ENCODE measurements around the gene NTM. TPM values are rescaled to one million over a fixed set of nuclear protein-coding genes. Genes with fewer than 3 reads are reported as not detected.

NTM gene
- total and polyA plus RNA-seq, 12 donors = 0.26 to 11.5 (median 4.0) TPM

DNA sequence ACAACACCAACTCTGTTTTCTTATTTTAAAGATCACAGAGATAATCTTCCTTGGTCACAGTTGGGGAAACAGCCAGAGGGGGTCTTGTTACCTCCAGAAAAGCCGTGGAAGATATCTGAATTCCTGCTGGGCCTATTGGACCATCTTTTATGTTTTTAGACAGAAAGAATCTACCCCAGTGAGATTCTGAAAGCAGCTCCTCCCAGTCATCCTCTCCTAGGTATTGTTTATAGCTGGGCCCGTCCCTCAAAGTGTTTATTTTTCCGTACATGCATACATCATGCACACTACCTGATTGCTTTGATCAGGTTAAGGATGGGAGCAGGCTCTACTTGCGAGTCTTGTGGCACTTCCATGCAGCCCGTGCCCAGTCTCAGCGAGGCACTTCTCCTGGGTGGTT is 742.4 kb downstream of the NTM start:
- intact Hi-C loops (cut with DNase I) = no loop called here
- Histone ChIP-seq H3K27ac (no peak overlapping the region), H3K9me3 (replicated peaks in 1 of 3) (no peaks in the 10 kb centered on the region), H3K4me3 (no peak overlapping the region), H3K36me3 (replicated peaks in 1 of 2) (no peaks in the 10 kb centered on the region), H3K27me3 (no peaks in the 10 kb centered on the region), H3K4me1 (replicated peaks in 1 of 2) (no peaks in the 10 kb centered on the region)
- TF ChIP-seq POLR2A (IDR thresholded peaks at IDR 0.05) = no peak
- TF ChIP-seq, protein P1, sequence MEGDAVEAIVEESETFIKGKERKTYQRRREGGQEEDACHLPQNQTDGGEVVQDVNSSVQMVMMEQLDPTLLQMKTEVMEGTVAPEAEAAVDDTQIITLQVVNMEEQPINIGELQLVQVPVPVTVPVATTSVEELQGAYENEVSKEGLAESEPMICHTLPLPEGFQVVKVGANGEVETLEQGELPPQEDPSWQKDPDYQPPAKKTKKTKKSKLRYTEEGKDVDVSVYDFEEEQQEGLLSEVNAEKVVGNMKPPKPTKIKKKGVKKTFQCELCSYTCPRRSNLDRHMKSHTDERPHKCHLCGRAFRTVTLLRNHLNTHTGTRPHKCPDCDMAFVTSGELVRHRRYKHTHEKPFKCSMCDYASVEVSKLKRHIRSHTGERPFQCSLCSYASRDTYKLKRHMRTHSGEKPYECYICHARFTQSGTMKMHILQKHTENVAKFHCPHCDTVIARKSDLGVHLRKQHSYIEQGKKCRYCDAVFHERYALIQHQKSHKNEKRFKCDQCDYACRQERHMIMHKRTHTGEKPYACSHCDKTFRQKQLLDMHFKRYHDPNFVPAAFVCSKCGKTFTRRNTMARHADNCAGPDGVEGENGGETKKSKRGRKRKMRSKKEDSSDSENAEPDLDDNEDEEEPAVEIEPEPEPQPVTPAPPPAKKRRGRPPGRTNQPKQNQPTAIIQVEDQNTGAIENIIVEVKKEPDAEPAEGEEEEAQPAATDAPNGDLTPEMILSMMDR (IDR thresholded peaks at IDR 0.05) = no peak
- no peak for DNase-seq
- 83 to 90% (median 87%) methylated on average over 6 of the region's 6 CpGs for WGBS, 4 donors

DNA sequence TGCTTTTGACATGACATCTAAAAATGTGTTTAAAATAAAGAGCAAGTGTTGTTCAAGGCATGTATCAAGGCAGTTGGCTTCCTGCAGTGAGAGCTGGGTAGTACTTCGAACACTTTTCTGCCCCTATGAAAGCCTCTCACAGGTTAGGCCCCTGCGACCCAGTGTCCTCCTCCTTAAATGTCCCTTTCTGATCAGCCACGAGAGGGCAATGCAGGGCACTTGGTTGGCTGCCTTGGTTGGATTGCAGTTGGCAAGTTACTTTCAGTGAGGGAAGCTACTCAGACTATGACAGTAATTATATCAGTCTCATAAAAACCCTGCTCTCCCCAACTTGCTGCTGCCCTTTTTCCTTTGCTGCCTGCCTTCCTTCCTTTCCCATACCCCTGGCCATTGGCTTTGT is 743.8 kb downstream of the NTM start:
- H3K27me3 ChIP-seq = no peaks in the 10 kb centered on the region
- H3K4me3 ChIP-seq = no peak overlapping the region
- no peaks in the 10 kb centered on the region for H3K9me3 ChIP-seq (replicated peaks in 1 of 3)
- intact Hi-C loops (cut with DNase I) = no loop called here
- H3K36me3 ChIP-seq (replicated peaks in 1 of 2) = no peaks in the 10 kb centered on the region
- H3K27ac ChIP-seq = no peak overlapping the region
- DNase-seq = peak; percentile 17 to 69 (median 42)
- WGBS, 4 donors = 33 to 40% (median 36%) methylated on average over 2 to 3 of the region's 3 CpGs
- no peaks in the 10 kb centered on the region for H3K4me1 ChIP-seq (replicated peaks in 1 of 2)
- TF ChIP-seq, protein P1 (IDR thresholded peaks at IDR 0.05) = peak; percentile 7 to 48 (median 32)
- TF ChIP-seq POLR2A (IDR thresholded peaks at IDR 0.05) = no peak

DNA sequence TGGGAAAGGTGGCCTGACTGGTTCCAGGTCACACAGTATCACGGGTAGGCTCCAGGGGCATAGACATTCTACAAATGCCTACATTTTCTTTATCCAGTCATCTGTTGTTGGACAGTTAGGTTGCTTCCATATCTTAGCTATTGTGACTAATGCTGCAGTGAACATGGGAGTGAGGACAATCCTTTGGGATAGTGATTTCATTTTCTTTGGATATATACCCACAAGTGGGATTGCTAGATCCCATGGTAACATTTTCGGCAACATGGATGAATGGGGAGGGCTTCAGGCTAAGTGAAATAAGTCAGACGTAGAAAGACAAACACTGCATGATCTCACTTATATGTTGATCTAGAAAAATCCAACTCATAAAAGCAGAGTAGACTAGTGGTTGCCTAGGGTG is 744.3 kb downstream of the NTM start:
- Histone ChIP-seq H3K36me3 (replicated peaks in 1 of 2) (no peaks in the 10 kb centered on the region), H3K4me1 (replicated peaks in 1 of 2) (no peaks in the 10 kb centered on the region), H3K9me3 (replicated peaks in 1 of 3) (no peaks in the 10 kb centered on the region), H3K27ac (no peak overlapping the region), H3K4me3 (no peak overlapping the region), H3K27me3 (no peaks in the 10 kb centered on the region)
- TF ChIP-seq, protein P1 (IDR thresholded peaks at IDR 0.05) = no peak
- no peak for TF ChIP-seq POLR2A (IDR thresholded peaks at IDR 0.05)
- DNase-seq = no peak
- intact Hi-C loops (cut with DNase I) = no loop called here
- WGBS, 4 donors = 77 to 82% (median 78%) methylated on average over 3 of the region's 3 CpGs

DNA sequence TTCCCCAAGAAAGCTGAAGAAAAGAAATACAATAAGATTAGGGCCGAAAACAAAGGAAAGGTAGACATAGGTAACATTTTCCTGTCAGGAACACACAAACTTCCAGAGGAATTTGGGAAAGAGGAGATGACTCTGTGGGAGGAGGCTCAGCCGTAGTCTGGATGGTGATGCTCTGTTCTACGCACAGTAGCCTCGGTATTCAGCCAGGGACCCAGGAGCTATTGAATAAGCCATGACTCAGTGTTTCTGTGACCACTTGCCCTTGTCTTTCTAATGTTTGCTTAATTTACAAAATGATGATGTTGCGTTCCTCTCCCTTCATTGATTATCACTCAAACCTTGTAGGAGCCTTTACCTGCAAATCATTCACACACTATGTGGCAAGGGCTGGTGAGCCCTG is 745.0 kb downstream of the NTM start:
- H3K27me3 ChIP-seq = no peaks in the 10 kb centered on the region
- no peaks in the 10 kb centered on the region for H3K4me1 ChIP-seq (replicated peaks in 1 of 2)
- WGBS, 4 donors = 79 to 94% (median 87%) methylated on average over 5 of the region's 5 CpGs
- no peak for DNase-seq
- no peak overlapping the region for H3K4me3 ChIP-seq
- intact Hi-C loops (cut with DNase I) = no loop called here
- no peaks in the 10 kb centered on the region for H3K9me3 ChIP-seq (replicated peaks in 1 of 3)
- no peaks in the 10 kb centered on the region for H3K36me3 ChIP-seq (replicated peaks in 1 of 2)
- H3K27ac ChIP-seq = no peak overlapping the region
- no peak for TF ChIP-seq POLR2A (IDR thresholded peaks at IDR 0.05)
- TF ChIP-seq, protein P1 (IDR thresholded peaks at IDR 0.05) = no peak

All from adrenal gland (tissue), 12 donors.